Measurements from ENCODE around the gene TNFRSF1A.
A peak's percentile ranks its signal among the peaks of the same experiment; 100 is the strongest.

Gene TNFRSF1A

GRCh38 chr12:6285063-6285477 lies 56.8 kb downstream of the TNFRSF1A start:
- peak; percentile 72 for DNase-seq (ENCODE audit: low read depth)
- TF ChIP-seq CTCF (IDR thresholded peaks at IDR 0.05; ENCODE audit: insufficient read depth, low read depth, low read length, missing control alignments) = peak; percentile 91
- H3K4me3 ChIP-seq (ENCODE audit: low read length) = no peak overlapping the region

- no peak for TF ChIP-seq CTCF (IDR thresholded peaks at IDR 0.05; ENCODE audit: insufficient read depth, low read depth, low read length, missing control alignments)
- H3K4me3 ChIP-seq (ENCODE audit: low read length) = no peak overlapping the region
- DNase-seq (ENCODE audit: low read depth) = no peak
Observed at GRCh38 chr12:6284273-6284672, 57.6 kb downstream of the TNFRSF1A start.

GRCh38 chr12:6282453-6282840 lies 59.4 kb downstream of the TNFRSF1A start:
- H3K4me3 ChIP-seq (ENCODE audit: low read length) = no peak overlapping the region
- no peak for DNase-seq (ENCODE audit: low read depth)
- TF ChIP-seq CTCF (IDR thresholded peaks at IDR 0.05; ENCODE audit: insufficient read depth, low read depth, low read length, missing control alignments) = no peak

GRCh38 chr12:6281081-6281809 lies 60.6 kb downstream of the TNFRSF1A start:
- H3K4me3 ChIP-seq (ENCODE audit: low read length) = no peak overlapping the region
- no peak for TF ChIP-seq CTCF (IDR thresholded peaks at IDR 0.05; ENCODE audit: insufficient read depth, low read depth, low read length, missing control alignments)
- DNase-seq (ENCODE audit: low read depth) = no peak

- no peak for TF ChIP-seq CTCF (IDR thresholded peaks at IDR 0.05; ENCODE audit: insufficient read depth, low read depth, low read length, missing control alignments)
- no peak for DNase-seq (ENCODE audit: low read depth)
- H3K4me3 ChIP-seq (ENCODE audit: low read length) = no peak overlapping the region
Observed at GRCh38 chr12:6280672-6281071, 61.2 kb downstream of the TNFRSF1A start.

- no peak for TF ChIP-seq CTCF (IDR thresholded peaks at IDR 0.05; ENCODE audit: insufficient read depth, low read depth, low read length, missing control alignments)
- no peak overlapping the region for H3K4me3 ChIP-seq (ENCODE audit: low read length)
- peak; percentile 93 for DNase-seq (ENCODE audit: low read depth)
Observed at GRCh38 chr12:6280053-6280469, 61.8 kb downstream of the TNFRSF1A start.

GRCh38 chr12:6279631-6280030 lies 62.2 kb downstream of the TNFRSF1A start:
- H3K4me3 ChIP-seq (ENCODE audit: low read length) = no peak overlapping the region
- TF ChIP-seq CTCF (IDR thresholded peaks at IDR 0.05; ENCODE audit: insufficient read depth, low read depth, low read length, missing control alignments) = no peak
- DNase-seq (ENCODE audit: low read depth) = no peak
